Ovary (tissue), 9 donors: Measurements from ENCODE around the gene LGALS3BP. TPM values are rescaled to one million over a fixed set of nuclear protein-coding genes. Genes with fewer than 3 reads are reported as not detected.

Experiments used
- DNase-seq, 5 donors: peaks; one replicate each; pipeline ENCODE4 v3.0.0-alpha.2; 2019 to 2020
- H3K27ac ChIP-seq, 2 donors: fragments of 200-600 bp; one replicate each; pipeline versions ENCODE4 v1.5.1 to v1.8.0; 2019 to 2022
- H3K27me3 ChIP-seq: fragments of 200-600 bp; one replicate; pipeline ENCODE4 v1.8.0; 2022
- H3K36me3 ChIP-seq: fragments of 200-600 bp; sonication (generic); one replicate; pipeline ENCODE4 v1.5.1; 2019
- H3K4me1 ChIP-seq: one replicate; pipeline ENCODE4 v1.8.1; 2013; ENCODE audit warnings: mild to moderate bottlenecking, moderate library complexity; ENCODE audit not compliant: insufficient read depth
- H3K4me3 ChIP-seq: fragments of 200-600 bp; sonication (generic); one replicate; pipeline ENCODE4 v1.5.1; 2017
- H3K9me3 ChIP-seq, 2 donors: fragments of 200-600 bp in 1 of 2; sonication (generic) in 1 of 2; one replicate each; pipeline versions ENCODE4 v1.5.1 to v1.8.1; 2013 to 2019; ENCODE audit warnings: mild to moderate bottlenecking in 1 of 2, moderate library complexity in 1 of 2
- EP300 ChIP-seq: sonication (generic); formaldehyde crosslinking; IDR thresholded peaks from one replicate; pipeline ENCODE4 v1.6.1; 2017; ENCODE audit warnings: antibody characterized with exemption
- POLR2A ChIP-seq: fragments of 450-650 bp; IDR thresholded peaks from one replicate; pipeline ENCODE4 v1.6.1; 2017; ENCODE audit warnings: antibody characterized with exemption, mild to moderate bottlenecking, moderate library complexity
- WGBS, 3 donors: extraction: QIAGEN DNeasy Blood & Tissue Kit in 1 of 3; methylation state at CpG; one replicate each; pipeline versions ENCODE4 v1.1.5 to v1.1.7; 2013 to 2017; 5-methylcytosine and 5-hydroxymethylcytosine counted together
- intact Hi-C, 4 donors: fragments of 100-400 bp; cut with DNase I; formaldehyde crosslinking; loops; one replicate each; pipeline versions ENCODE4 v1.11.0 to v1.15.1; 2022 to 2023
- polyA plus RNA-seq, 2 donors: library from polyadenylated mRNA; stranded (reverse); fragments of 200-250 nt in 1 of 2; fragments of 350-450 nt in 1 of 2; fragmentation: Illumina TruSeq in 1 of 2; extraction: RNeasy Lipid Tissue Mini Kit (QIAGEN cat#74804) in 1 of 2; gene quantifications; one replicate each; pipeline ENCODE4 v1.2.3, GENCODE V29; 2013 to 2014
- total RNA-seq, 7 donors: library from RNA; depleted of rRNA in 2 of 7; stranded (reverse); fragments of >200 nt in 2 of 7; fragmentation: NEBNext Ultra II Directional in 3 of 7; extraction: Animal tissue kit (Norgen Biotek cat#: 25700) in 3 of 7; gene quantifications; one replicate each; pipeline versions ENCODE4 v1.1.0 to v1.2.4, GENCODE V29; 2016 to 2023
- TF ChIP-seq, protein P1 (sequence below), 3 donors: fragments of 450-650 bp in 2 of 3; fragments of 200-600 bp in 1 of 3; IDR thresholded peaks; one replicate each; pipeline versions ENCODE4 v1.5.1 to v1.8.0; 2016 to 2022; ENCODE audit warnings: antibody characterized with exemption in 3 of 3, mild to moderate bottlenecking in 1 of 3
- donor health status: DM: no; HTN: no; CAD: no; lungs with moderate emphysema.
- donor health status: DM: no; HTN: no; CAD: no.
- donor health status: Bipolar disorder and iron deficiency.
- donor health status: DM: yes; HTN: yes; CAD: no.
- donor health status: DM: no; HTN: no; CAD: no.
- donor health status: DM: yes; HTN: yes; CAD: no.

The LGALS3BP gene
- total and polyA plus RNA-seq, 9 donors, result 191 to 584 (median 250) TPM

DNA sequence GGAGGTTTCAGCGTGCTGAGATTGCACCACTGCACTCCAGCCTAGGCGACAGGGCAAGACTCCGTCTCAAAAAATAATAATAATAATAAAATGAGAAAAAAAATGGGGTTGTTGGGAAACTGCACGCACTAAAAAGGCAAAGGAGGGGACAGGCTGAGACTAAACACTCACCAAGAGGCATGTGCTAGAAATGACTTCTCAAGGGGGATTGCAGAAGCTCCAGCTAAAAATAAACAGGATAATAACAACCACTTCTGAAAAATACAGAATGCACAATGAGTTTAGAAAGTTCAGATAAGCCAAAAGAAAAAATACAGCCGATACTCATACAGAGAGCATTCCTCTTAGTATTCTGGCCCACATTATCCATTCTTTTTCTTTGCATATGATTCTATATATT lies 39.5 kb downstream of the LGALS3BP start:
- 11 to 33% (median 13%) methylated on average over 5 of the region's 5 CpGs for WGBS, 3 donors
- H3K36me3 ChIP-seq, result no peaks in the 10 kb centered on the region
- H3K9me3 ChIP-seq, result no peaks in the 10 kb centered on the region
- no peaks in the 10 kb centered on the region for H3K27me3 ChIP-seq
- DNase-seq, result no peak
- H3K4me3 ChIP-seq, result no peak overlapping the region
- peak overlapping the region in 1 of 2 donors; percentile 50 for H3K27ac ChIP-seq
- H3K4me1 ChIP-seq, result peaks cover 19% of the 10 kb centered on the region
- intact Hi-C loops, result no loop called here
- TF ChIP-seq POLR2A (no peak), EP300 (no peak)
- TF ChIP-seq, protein P1, sequence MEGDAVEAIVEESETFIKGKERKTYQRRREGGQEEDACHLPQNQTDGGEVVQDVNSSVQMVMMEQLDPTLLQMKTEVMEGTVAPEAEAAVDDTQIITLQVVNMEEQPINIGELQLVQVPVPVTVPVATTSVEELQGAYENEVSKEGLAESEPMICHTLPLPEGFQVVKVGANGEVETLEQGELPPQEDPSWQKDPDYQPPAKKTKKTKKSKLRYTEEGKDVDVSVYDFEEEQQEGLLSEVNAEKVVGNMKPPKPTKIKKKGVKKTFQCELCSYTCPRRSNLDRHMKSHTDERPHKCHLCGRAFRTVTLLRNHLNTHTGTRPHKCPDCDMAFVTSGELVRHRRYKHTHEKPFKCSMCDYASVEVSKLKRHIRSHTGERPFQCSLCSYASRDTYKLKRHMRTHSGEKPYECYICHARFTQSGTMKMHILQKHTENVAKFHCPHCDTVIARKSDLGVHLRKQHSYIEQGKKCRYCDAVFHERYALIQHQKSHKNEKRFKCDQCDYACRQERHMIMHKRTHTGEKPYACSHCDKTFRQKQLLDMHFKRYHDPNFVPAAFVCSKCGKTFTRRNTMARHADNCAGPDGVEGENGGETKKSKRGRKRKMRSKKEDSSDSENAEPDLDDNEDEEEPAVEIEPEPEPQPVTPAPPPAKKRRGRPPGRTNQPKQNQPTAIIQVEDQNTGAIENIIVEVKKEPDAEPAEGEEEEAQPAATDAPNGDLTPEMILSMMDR (IDR thresholded peaks at IDR 0.05), result no peak

DNA sequence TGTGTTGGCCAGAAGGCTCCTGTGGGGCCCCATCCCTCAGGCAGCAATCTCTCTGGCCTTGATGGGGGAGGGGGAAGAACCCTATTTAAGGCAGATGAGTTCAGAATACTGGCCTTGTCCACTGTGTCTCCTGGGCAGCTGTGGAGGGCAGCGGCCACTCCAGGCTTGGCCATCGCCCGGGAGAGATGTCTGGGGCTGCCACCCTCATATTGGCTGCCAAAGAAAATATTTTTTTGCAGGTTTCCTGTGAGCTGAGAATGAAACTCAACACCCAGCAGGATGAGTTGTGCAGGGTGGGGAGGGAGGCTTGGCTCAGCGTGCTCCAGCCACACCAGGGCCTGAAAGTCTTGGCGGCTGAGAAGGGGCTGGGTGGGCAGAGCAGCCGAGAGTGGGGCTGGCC lies 40.1 kb downstream of the LGALS3BP start:
- no peaks in the 10 kb centered on the region for H3K36me3 ChIP-seq
- H3K4me3 ChIP-seq, result no peak overlapping the region
- intact Hi-C loops, result loop anchor here in 1 of 4 donors (10.0 kb wide), 1 partner anchor 75 kb away; no protein-coding TSS in a partner anchor
- no peaks in the 10 kb centered on the region for H3K9me3 ChIP-seq
- DNase-seq, result no peak
- peak overlapping the region in 1 of 2 donors; percentile 50 for H3K27ac ChIP-seq
- TF ChIP-seq POLR2A (no peak), EP300 (no peak)
- TF ChIP-seq, protein P1 (IDR thresholded peaks at IDR 0.05), result no peak
- peaks cover 26% of the 10 kb centered on the region for H3K4me1 ChIP-seq
- WGBS, 3 donors, result 27 to 39% (median 31%) methylated on average over 6 of the region's 6 CpGs
- no peaks in the 10 kb centered on the region for H3K27me3 ChIP-seq

DNA sequence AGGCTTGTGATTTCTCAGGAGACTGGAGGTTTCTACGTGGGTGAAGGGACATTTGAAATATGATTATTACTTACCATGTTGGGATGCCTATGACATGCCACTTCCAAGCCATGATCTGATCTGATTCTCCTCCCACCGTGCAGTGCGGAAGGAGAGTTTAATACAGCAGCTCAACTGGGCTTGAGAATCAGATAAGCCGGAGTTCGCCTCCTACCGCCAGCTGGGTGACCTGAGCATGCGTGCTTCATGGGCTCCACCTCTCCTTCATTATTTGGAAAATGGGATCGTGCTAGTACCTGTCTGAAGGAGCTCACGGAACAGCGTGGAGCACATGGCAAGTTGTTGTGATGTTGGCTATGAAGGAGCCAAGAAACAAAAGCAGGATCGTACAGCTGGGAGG lies 42.2 kb downstream of the LGALS3BP start:
- intact Hi-C loops, result loop anchor here in 1 of 4 donors (10.0 kb wide), 1 partner anchor 73 kb away; no protein-coding TSS in a partner anchor
- Histone ChIP-seq H3K27me3 (no peaks in the 10 kb centered on the region), H3K36me3 (no peaks in the 10 kb centered on the region), H3K4me1 (peaks cover 36% of the 10 kb centered on the region), H3K27ac (no peak overlapping the region), H3K9me3 (no peaks in the 10 kb centered on the region), H3K4me3 (no peak overlapping the region)
- 71 to 79% (median 79%) methylated on average over 11 of the region's 11 CpGs for WGBS, 3 donors
- DNase-seq, result no peak
- TF ChIP-seq EP300 (no peak), POLR2A (no peak)
- TF ChIP-seq, protein P1 (IDR thresholded peaks at IDR 0.05), result no peak

DNA sequence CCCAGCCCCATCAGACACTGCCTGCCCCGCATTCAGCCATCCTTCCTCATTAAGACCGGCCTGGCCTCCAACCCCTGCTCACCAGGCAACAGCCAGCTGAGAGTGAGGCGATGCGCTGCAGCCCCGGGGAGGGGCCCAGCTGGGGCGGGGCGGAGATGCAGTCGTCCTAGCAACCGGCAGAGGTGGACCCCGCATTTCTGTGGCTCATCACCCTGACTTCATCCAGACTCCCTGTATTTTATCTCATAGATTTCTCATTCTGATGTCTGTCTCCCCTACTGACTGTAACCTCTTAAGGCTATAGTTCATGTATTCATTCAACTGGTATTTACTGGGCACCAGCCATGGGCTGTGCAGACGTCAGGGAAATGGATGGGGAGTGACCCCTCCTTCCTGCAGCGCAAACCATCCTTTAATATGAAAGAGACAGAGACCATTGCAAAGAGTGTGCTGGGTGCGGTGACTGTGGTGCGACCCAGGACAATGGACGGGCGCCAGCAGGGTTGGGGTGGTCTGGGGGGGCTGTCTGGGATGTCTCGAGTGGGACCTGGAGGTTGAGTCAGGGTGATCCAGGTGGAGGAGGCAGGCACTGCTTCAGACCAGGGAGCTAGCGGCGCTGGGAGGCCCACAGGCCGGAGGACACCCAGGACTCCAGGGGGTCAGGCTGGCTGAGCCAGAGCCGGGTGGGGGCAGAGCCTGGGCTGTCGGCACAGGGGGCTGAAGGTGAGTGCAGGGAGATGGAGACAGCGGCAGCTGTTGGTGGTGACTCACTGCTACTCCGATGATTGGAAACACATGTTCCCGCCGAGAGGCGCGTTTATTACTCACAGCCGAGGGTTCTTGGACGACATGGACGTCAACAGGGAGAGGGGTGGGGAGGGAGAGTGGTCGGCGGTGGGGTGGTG lies 44.1 kb downstream of the LGALS3BP start:
- intact Hi-C loops, result loop anchor here in 1 of 4 donors (10.0 kb wide), 1 partner anchor 71 kb away; no protein-coding TSS in a partner anchor
- no peaks in the 10 kb centered on the region for H3K27me3 ChIP-seq
- no peak overlapping the region for H3K4me3 ChIP-seq
- no peaks in the 10 kb centered on the region for H3K36me3 ChIP-seq
- peaks cover 33% of the 10 kb centered on the region for H3K4me1 ChIP-seq
- WGBS, 3 donors, result 19 to 24% (median 19%) methylated on average over 32 to 33 of the region's 33 CpGs
- peak overlapping the region; percentile 79 to 96 for H3K27ac ChIP-seq
- peak; percentile 88 to 94 (median 90) for DNase-seq
- TF ChIP-seq EP300, result no peak
- peak; percentile 14 for TF ChIP-seq POLR2A
- TF ChIP-seq, protein P1 (IDR thresholded peaks at IDR 0.05), result peak in 1 of 3 donors; percentile 14
- H3K9me3 ChIP-seq, result no peaks in the 10 kb centered on the region
